Pancreas (tissue), 10 donors: ENCODE results near the gene SLC41A3. TPM values are rescaled to one million over a fixed set of nuclear protein-coding genes. Genes with fewer than 3 reads are reported as not detected.

Source experiments
- ATAC-seq, 4 donors: fragments of 200-7000 bp; cut with Tn5 transposase; one replicate each; pipeline versions ENCODE4 v1.8.0 to v1.9.1; 2020; ENCODE audit warnings: mild to moderate bottlenecking in 4 of 4, moderate library complexity in 4 of 4
- DNase-seq, 6 donors: peaks; one replicate each; pipeline ENCODE4 v3.0.0-alpha.2; 2020
- FAIRE-seq: peaks from 2 replicates; lab custom pipeline; 2012; peaks lifted over from hg19 to GRCh38; lab: Jason Lieb, UNC
- H3K27ac ChIP-seq, 4 donors: fragments of 200-600 bp; sonication (generic); 1 replicate in 3 of 4; 2 replicates in 1 of 4; pipeline versions ENCODE4 v1.5.0 to v1.8.0; 2020
- H3K27me3 ChIP-seq, 4 donors: fragments of 200-600 bp; one replicate each; pipeline ENCODE4 v1.8.0; 2021
- H3K36me3 ChIP-seq, 3 donors: fragments of 200-600 bp; sonication (generic) in 1 of 3; one replicate each; pipeline versions ENCODE4 v1.5.0 to v1.8.0; 2020 to 2021
- H3K4me1 ChIP-seq, 3 donors: fragments of 200-600 bp; one replicate each; pipeline ENCODE4 v1.8.0; 2021
- H3K4me3 ChIP-seq, 4 donors: fragments of 200-600 bp; sonication (generic) in 2 of 4; one replicate each; pipeline versions ENCODE4 v1.5.0 to v1.8.0; 2020 to 2021
- H3K9me3 ChIP-seq, 4 donors: fragments of 200-600 bp; one replicate each; pipeline ENCODE4 v1.8.0; 2021
- WGBS, 2 donors: extraction: QIAGEN DNeasy Blood & Tissue Kit; methylation state at CpG; one replicate each; pipeline ENCODE4 v1.1.7; 2013; 5-methylcytosine and 5-hydroxymethylcytosine counted together
- intact Hi-C, 3 donors: fragments of 100-400 bp; cut with DNase I; formaldehyde crosslinking; loops; one replicate each; pipeline versions ENCODE4 v1.11.1 to v1.14.2; 2022
- polyA plus RNA-seq, 2 donors: library from polyadenylated mRNA; stranded (reverse); fragments of 200-250 nt; gene quantifications; one replicate each; pipeline ENCODE4 v1.2.3, GENCODE V29; 2013
- total RNA-seq, 6 donors: library from RNA; stranded (reverse); fragmentation: NEBNext Ultra II Directional in 4 of 6; extraction: Animal tissue kit (Norgen Biotek cat#: 25700) in 4 of 6; gene quantifications; one replicate each; pipeline versions ENCODE4 v1.2.1 to v1.2.4, GENCODE V29; 2021 to 2023
- TF ChIP-seq, protein P1 (sequence below), 4 donors: fragments of 200-600 bp; sonication (generic) in 3 of 4; IDR thresholded peaks; one replicate each; pipeline versions ENCODE4 v1.5.0 to v1.8.0; 2021; ENCODE audit warnings: antibody characterized with exemption in 4 of 4
- donor health status: healthy with polysubstance abuse.
- donor health status: DM: no; HTN: no; CAD: no; lungs with moderate emphysema.
- donor health status: DM: no; HTN: no; CAD: no.
- donor health status: control.
- donor health status: control.
- donor health status: Bipolar disorder and iron deficiency.
- donor health status: DM: yes; HTN: yes; CAD: no.
- donor health status: DM: no; HTN: no; CAD: no.
- donor health status: DM: no; HTN: no; CAD: no.
- donor health status: DM: yes; HTN: yes; CAD: no.

The SLC41A3 gene
- total and polyA plus RNA-seq, 8 donors, result 19.4 to 38.1 (median 31.1) TPM

DNA sequence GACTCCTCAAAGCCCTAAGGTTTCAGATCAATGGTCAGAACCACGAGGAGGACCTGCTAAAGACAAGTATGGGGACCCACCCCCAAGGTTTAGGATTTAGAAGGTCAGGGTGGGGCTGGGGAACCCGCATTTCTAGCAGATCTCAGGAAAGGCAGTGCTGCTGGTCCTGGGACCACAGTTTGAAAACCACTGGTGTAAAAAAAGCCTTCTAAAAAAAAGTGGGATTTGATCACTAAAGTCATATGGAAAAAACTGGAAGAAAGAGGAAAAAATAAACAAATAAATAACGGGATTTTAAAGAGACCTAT lies 832 bp downstream of the SLC41A3 start:
- no peaks in the 10 kb centered on the region for H3K36me3 ChIP-seq
- intact Hi-C loops, result no loop called here
- no peaks in the 10 kb centered on the region for H3K27me3 ChIP-seq
- peak overlapping the region; percentile 56 to 88 (median 80) for H3K4me3 ChIP-seq
- TF ChIP-seq, protein P1, sequence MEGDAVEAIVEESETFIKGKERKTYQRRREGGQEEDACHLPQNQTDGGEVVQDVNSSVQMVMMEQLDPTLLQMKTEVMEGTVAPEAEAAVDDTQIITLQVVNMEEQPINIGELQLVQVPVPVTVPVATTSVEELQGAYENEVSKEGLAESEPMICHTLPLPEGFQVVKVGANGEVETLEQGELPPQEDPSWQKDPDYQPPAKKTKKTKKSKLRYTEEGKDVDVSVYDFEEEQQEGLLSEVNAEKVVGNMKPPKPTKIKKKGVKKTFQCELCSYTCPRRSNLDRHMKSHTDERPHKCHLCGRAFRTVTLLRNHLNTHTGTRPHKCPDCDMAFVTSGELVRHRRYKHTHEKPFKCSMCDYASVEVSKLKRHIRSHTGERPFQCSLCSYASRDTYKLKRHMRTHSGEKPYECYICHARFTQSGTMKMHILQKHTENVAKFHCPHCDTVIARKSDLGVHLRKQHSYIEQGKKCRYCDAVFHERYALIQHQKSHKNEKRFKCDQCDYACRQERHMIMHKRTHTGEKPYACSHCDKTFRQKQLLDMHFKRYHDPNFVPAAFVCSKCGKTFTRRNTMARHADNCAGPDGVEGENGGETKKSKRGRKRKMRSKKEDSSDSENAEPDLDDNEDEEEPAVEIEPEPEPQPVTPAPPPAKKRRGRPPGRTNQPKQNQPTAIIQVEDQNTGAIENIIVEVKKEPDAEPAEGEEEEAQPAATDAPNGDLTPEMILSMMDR (IDR thresholded peaks at IDR 0.05), result no peak
- DNase-seq (no peak), ATAC-seq (no peak), FAIRE-seq (no peak)
- WGBS, 2 donors, result 22 to 25% methylated on average over 3 of the region's 3 CpGs
- H3K9me3 ChIP-seq, result no peaks in the 10 kb centered on the region
- H3K4me1 ChIP-seq, result peaks cover 0 to 6% (median 0%) of the 10 kb centered on the region in 3 donors
- H3K27ac ChIP-seq, result peak overlapping the region in 1 of 4 donors; percentile 94

DNA sequence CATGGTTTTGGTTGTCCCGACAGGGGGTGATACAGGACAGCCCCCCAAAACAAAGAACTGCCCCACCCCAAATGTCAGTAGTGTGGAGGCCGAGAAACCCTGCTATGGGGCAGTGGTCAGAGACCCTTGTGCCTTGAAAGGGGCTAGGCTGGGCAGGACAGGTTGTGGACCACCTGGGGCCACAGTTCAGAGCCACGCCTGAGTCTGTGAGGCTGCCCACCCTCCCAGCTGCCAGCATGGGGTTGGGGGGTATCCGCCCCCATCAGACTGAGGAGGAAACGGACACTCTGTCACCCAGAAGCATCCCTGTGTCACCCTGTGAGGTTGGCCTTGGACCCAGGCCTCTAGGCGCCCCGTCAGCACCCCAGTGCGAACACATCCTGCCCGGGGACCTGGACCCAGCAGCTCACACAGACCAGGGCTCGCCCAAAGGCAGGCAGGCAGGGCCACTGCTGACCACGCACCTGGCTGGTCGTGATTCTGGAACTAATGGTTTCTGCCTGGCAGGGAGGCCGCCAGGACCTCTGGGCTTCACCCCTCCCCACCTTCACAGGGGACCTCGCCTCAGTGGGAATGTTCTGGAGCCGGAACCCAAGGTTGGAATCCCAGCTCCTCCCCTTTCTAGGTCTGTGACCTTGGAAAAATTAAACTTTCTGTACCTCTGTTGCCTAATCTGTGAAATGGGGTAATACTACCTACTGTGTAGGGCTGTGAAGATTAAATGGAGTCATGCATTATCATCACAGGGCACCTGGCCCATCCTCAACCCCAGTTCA lies 1.4 kb downstream of the SLC41A3 start:
- peak overlapping the region in 1 of 4 donors; percentile 76 for H3K4me3 ChIP-seq
- intact Hi-C loops, result no loop called here
- H3K4me1 ChIP-seq, result peaks cover 0 to 6% (median 0%) of the 10 kb centered on the region in 3 donors
- ATAC-seq, result no peak
- no peak for FAIRE-seq
- no peaks in the 10 kb centered on the region for H3K9me3 ChIP-seq
- H3K27me3 ChIP-seq, result no peaks in the 10 kb centered on the region
- WGBS, 2 donors, result 92 to 94% methylated on average over 15 of the region's 15 CpGs
- H3K36me3 ChIP-seq, result no peaks in the 10 kb centered on the region
- DNase-seq, result peak in 1 of 6 donors; percentile 78
- TF ChIP-seq, protein P1 (IDR thresholded peaks at IDR 0.05), result no peak
- no peak overlapping the region for H3K27ac ChIP-seq

DNA sequence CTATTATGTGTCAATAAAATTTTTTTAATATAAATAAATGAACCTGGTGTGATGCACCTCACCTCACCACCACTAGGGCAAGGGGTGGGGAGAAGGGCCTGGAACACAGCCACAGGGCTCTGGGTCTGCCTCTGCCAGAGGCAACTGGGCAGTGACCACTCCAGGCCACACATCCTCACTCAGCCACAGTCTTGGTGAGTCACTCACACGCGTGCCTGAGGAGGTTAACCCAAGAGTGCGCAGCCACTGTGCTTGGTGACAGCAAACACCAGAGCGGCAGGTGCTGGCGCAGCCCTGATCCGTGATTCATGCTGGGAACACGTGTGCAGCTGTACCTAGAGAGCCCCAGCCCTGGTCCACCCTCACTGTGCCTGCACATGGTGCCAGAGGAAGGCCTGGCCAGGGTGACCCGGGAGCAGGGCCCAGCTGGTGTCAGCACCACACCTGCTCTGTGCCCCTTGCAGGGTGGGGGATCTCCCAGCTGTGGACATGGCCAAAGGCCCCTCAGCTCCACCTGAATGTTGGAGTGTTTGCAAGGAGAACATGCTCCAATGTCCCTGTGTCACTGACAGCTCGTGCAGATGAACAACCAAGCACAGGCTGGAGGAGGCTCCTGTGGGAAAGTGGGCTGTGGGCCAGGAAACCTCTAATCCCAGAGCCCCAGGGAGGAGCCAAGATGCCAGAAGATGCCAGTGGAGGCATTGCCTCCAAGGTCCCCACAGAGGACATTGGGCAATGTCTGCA lies 2.1 kb downstream of the SLC41A3 start:
- intact Hi-C loops, result no loop called here
- TF ChIP-seq, protein P1 (IDR thresholded peaks at IDR 0.05), result no peak
- FAIRE-seq (no peak), ATAC-seq (no peak), DNase-seq (peak in 2 of 6 donors; percentile 43 to 75)
- Histone ChIP-seq H3K27me3 (no peaks in the 10 kb centered on the region), H3K4me1 (peaks cover 0 to 6% (median 0%) of the 10 kb centered on the region in 3 donors), H3K27ac (no peak overlapping the region), H3K4me3 (no peak overlapping the region), H3K9me3 (no peaks in the 10 kb centered on the region), H3K36me3 (no peaks in the 10 kb centered on the region)
- 81 to 84% methylated on average over 9 of the region's 9 CpGs for WGBS, 2 donors

DNA sequence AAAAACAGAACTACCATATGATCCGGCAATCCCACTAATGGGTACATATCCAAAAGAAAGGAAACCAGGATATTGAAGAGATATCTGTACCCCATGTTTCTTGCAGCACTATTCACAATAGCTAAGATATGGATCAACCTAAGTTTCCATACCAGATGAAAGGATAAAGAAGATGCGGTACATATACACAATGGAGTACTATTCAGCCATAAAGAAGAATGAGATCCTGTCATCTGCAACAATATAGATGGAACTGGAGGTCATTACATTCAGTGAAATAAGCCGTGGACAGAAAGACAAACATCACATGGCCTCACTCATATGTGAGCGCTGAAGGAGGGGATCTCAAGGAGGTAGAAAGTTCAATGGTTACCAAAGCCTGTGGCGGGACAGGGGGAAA lies 3.0 kb downstream of the SLC41A3 start:
- Histone ChIP-seq H3K4me1 (peaks cover 0 to 6% (median 0%) of the 10 kb centered on the region in 3 donors), H3K27ac (no peak overlapping the region), H3K4me3 (no peak overlapping the region), H3K27me3 (no peaks in the 10 kb centered on the region), H3K36me3 (no peaks in the 10 kb centered on the region), H3K9me3 (no peaks in the 10 kb centered on the region)
- DNase-seq (no peak), ATAC-seq (no peak), FAIRE-seq (no peak)
- TF ChIP-seq, protein P1 (IDR thresholded peaks at IDR 0.05), result no peak
- intact Hi-C loops, result no loop called here
- WGBS, 2 donors, result 75 to 95% methylated on average over 5 of the region's 5 CpGs
